ENCODE results near the gene OLFML2A. TPM values are rescaled to one million over a fixed set of nuclear protein-coding genes. Genes with fewer than 3 reads are reported as not detected.
"Not testable (repeated sequence)": the region's sequence is repeated elsewhere in the genome, so short reads cannot be mapped to it uniquely, and the experiment has no call there.

Gene OLFML2A
- total RNA-seq, 1 experiment from 2014 or later, result 6.7 TPM

- peaks cover 31% of the 10 kb centered on the region for H3K36me3 Mint-ChIP-seq
- no peak overlapping the region for H3K27ac Mint-ChIP-seq
- H3K9me3 Mint-ChIP-seq, result no peaks in the 10 kb centered on the region
- TF ChIP-seq ZNF317 (CRISPR knock-in tag; IDR thresholded peaks at IDR 0.05; ENCODE audit: borderline replicate concordance, low read depth) (no peak), ZNF425 (CRISPR knock-in tag; conservative IDR thresholded peaks at IDR 0.05) (no peak), ZBTB21 (CRISPR knock-in tag; IDR thresholded peaks at IDR 0.05; ENCODE audit: borderline replicate concordance) (no peak), ATF2 (CRISPR knock-in tag; IDR thresholded peaks at IDR 0.05; ENCODE audit: borderline replicate concordance, low read depth) (no peak)
- TF ChIP-seq, protein P1, sequence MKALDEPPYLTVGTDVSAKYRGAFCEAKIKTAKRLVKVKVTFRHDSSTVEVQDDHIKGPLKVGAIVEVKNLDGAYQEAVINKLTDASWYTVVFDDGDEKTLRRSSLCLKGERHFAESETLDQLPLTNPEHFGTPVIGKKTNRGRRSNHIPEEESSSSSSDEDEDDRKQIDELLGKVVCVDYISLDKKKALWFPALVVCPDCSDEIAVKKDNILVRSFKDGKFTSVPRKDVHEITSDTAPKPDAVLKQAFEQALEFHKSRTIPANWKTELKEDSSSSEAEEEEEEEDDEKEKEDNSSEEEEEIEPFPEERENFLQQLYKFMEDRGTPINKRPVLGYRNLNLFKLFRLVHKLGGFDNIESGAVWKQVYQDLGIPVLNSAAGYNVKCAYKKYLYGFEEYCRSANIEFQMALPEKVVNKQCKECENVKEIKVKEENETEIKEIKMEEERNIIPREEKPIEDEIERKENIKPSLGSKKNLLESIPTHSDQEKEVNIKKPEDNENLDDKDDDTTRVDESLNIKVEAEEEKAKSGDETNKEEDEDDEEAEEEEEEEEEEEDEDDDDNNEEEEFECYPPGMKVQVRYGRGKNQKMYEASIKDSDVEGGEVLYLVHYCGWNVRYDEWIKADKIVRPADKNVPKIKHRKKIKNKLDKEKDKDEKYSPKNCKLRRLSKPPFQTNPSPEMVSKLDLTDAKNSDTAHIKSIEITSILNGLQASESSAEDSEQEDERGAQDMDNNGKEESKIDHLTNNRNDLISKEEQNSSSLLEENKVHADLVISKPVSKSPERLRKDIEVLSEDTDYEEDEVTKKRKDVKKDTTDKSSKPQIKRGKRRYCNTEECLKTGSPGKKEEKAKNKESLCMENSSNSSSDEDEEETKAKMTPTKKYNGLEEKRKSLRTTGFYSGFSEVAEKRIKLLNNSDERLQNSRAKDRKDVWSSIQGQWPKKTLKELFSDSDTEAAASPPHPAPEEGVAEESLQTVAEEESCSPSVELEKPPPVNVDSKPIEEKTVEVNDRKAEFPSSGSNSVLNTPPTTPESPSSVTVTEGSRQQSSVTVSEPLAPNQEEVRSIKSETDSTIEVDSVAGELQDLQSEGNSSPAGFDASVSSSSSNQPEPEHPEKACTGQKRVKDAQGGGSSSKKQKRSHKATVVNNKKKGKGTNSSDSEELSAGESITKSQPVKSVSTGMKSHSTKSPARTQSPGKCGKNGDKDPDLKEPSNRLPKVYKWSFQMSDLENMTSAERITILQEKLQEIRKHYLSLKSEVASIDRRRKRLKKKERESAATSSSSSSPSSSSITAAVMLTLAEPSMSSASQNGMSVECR (CRISPR knock-in tag; IDR thresholded peaks at IDR 0.05; ENCODE audit: borderline replicate concordance), result no peak
- no peak for DNase-seq (ENCODE audit: low spot score)
- no peaks in the 10 kb centered on the region for H3K27me3 Mint-ChIP-seq (ENCODE audit: low read depth)
- CTCF ChIA-PET, result no interaction called here
- no peak overlapping the region for H3K4me3 Mint-ChIP-seq
- H3K4me1 Mint-ChIP-seq, result peaks cover 34% of the 10 kb centered on the region
- POLR2A ChIA-PET, result interaction anchor here (0.7 kb wide), 2 partner anchors 19 to 198 kb away, joined by 3 to 5 read pairs; no protein-coding TSS in a partner anchor
- ATAC-seq, result no peak
These were observed 46.2 kb upstream of the OLFML2A start for GRCh38 chr9:124730772-124731171.

DNA sequence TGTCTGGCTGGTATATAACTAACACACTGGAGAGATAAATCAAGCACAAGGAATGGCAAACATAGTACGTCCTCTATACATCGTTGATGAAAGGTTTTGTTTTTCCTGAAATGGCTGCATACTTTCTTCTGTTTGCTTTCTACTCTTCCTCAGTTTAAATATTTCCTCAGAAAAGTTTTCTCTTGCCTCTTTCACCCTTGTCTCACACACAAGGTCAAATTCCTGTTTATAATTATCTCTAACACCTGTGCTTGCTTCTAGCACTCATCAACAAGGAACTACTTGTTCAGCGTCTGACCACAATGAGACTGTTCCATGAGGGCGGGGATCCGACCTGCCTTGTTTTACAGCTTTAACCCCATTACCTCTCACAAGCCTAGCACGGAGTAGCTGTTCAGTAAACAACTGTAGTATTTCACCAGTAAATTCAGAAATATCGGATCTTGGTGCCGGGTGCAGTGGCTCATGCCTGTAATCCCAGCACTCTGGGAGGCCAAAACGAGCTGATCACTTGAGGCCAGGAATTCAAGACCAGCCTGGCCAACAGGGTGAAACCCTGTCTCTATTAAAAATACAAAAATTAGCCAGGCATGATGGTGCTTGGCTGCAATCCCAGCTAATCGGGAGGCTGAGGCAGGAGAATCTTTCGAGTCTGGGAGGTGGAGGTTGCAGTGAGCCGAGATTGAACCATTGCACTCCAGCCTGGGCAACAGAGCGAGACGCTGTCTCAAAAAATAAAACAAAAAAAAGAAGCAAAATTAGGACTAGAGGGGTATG lies 42.8 kb upstream of the OLFML2A start:
- H3K9me3 Mint-ChIP-seq, result no peaks in the 10 kb centered on the region
- CTCF ChIA-PET, result interaction anchor here (1.0 to 3.1 kb wide), 7 partner anchors 13 to 118 kb away, joined by 3 to 10 read pairs (median 3); partner anchors contain the start of gene NR6A1
- 0 out of 2 replicates have a peak, but pooled peaks have one; percentile 21 for TF ChIP-seq GABPB1 (CRISPR knock-in tag; IDR thresholded peaks at IDR 0.05)
- TF ChIP-seq ZSCAN18 (CRISPR knock-in tag; IDR thresholded peaks at IDR 0.05), result no peak

GRCh38 chr9:124734741-124735083 lies 42.2 kb upstream of the OLFML2A start:
- CTCF ChIA-PET, result interaction anchor here (0.7 to 3.1 kb wide), 9 partner anchors 14 to 118 kb away, joined by 3 to 10 read pairs (median 3); partner anchors contain the start of gene NR6A1
- peaks cover 35% of the 10 kb centered on the region for H3K36me3 Mint-ChIP-seq
- H3K27me3 Mint-ChIP-seq (ENCODE audit: low read depth); DNase-seq (ENCODE audit: low spot score); H3K9me3 Mint-ChIP-seq; ATAC-seq; POLR2A ChIA-PET; H3K4me3 Mint-ChIP-seq: not testable (repeated sequence)
- H3K4me1 Mint-ChIP-seq, result peaks cover 28% of the 10 kb centered on the region
- peak overlapping the region; percentile 90 for H3K27ac Mint-ChIP-seq

More for the DNA sequence above, 42.8 kb upstream of the OLFML2A start:
- ATAC-seq (no peak), DNase-seq (ENCODE audit: low spot score) (no peak)
- Mint-ChIP-seq H3K36me3 (peaks cover 31% of the 10 kb centered on the region), H3K27ac (peak overlapping the region; percentile 84), H3K4me3 (no peak overlapping the region), H3K27me3 (ENCODE audit: low read depth) (no peaks in the 10 kb centered on the region), H3K4me1 (peaks cover 28% of the 10 kb centered on the region)
- POLR2A ChIA-PET, result no interaction called here

Measured in WTC11 (cell line).